HepG2 (cell line): ENCODE results near the gene DPT. TPM values are rescaled to one million over a fixed set of nuclear protein-coding genes. Genes with fewer than 3 reads are reported as not detected.

ENCODE experiments used
- ATAC-seq: fragments of 200-7000 bp; cut with Tn5 transposase; 3 replicates; pipeline ENCODE4 v1.9.1; 2020; ENCODE audit warnings: mild to moderate bottlenecking, moderate library complexity
- BruUV-seq: library from RNA; stranded (reverse); fragments of 400-500 nt; replicated peaks from 2 replicates; lab custom pipeline; 2021; lab: Mats Ljungman, UMichigan
- CTCF ChIA-PET: fragments of 300-600 bp; formaldehyde crosslinking; extraction: SDS; loops from one replicate; lab custom pipeline; 2021; ENCODE audit warnings: low total read pairs, inconsistent platforms, low intra/inter-chr PET ratio; lab: Yijun Ruan, JAX
- POLR2A ChIA-PET: fragments of 350-600 bp; sonication (Branson Sonifier 250); formaldehyde crosslinking; loops from one replicate; lab custom pipeline; 2020; ENCODE audit warnings: antibody characterized with exemption, inconsistent platforms; lab: Yijun Ruan, JAX
- DNase-seq: peaks from one replicate; pipeline ENCODE4 v3.0.0-alpha.2; 2015; ENCODE audit warnings: low spot score
- FAIRE-seq: peaks from 3 replicates; lab custom pipeline; 2011; peaks lifted over from hg19 to GRCh38; lab: Jason Lieb, UNC
- H2AFZ ChIP-seq: one replicate; pipeline ENCODE4 v1.6.1; 2011; ENCODE audit warnings: low read length, inconsistent platforms
- H3K27ac ChIP-seq: fragments of 300-600 bp; 3 replicates; pipeline ENCODE4 v1.8.0; 2011; ENCODE audit warnings: mixed run types, mild to moderate bottlenecking, mixed read lengths, low read length, inconsistent platforms; ENCODE audit not compliant: insufficient read depth; ENCODE audit errors: extremely low read length
- H3K27me3 ChIP-seq, 2 experiments: fragments of 200-600 bp in 1 of 2; 2 replicates in 1 of 2; 3 replicates in 1 of 2; pipeline versions ENCODE4 v1.6.0 to v1.8.0; 2011; ENCODE audit warnings: low read length in 2 of 2, mild to moderate bottlenecking in 2 of 2, moderate library complexity in 2 of 2, inconsistent platforms in 1 of 2; ENCODE audit not compliant: insufficient read depth in 2 of 2, control insufficient read depth in 1 of 2
- H3K36me3 ChIP-seq, 2 experiments: fragments of 200-600 bp in 1 of 2; replicated peaks in 1 of 2; 2 replicates in 1 of 2; 3 replicates in 1 of 2; pipeline versions ENCODE4 v1.5.1 to v1.8.0; 2011; ENCODE audit warnings: low read length in 2 of 2, inconsistent platforms in 1 of 2; ENCODE audit not compliant: insufficient read depth in 2 of 2, control insufficient read depth in 1 of 2
- H3K4me1 ChIP-seq: 2 replicates; pipeline ENCODE4 v1.5.1; 2012; ENCODE audit warnings: low read length, inconsistent platforms; ENCODE audit not compliant: insufficient read depth
- H3K4me2 ChIP-seq: 2 replicates; pipeline ENCODE4 v1.6.0; 2011; ENCODE audit warnings: low read depth, low read length, inconsistent platforms
- H3K4me3 ChIP-seq, 3 experiments: fragments of 200-600 bp in 1 of 3; sonication (generic), shearing (Covaris generic) in 1 of 3; replicated peaks in 1 of 3; 2 replicates each; pipeline ENCODE4 v1.5.1; 2011 to 2016; ENCODE audit warnings: low read length in 3 of 3, inconsistent platforms in 2 of 3, low read depth in 2 of 3, mild to moderate bottlenecking in 2 of 3, control low read depth in 1 of 3, mixed read lengths in 1 of 3; ENCODE audit not compliant: insufficient read depth in 1 of 3
- H3K79me2 ChIP-seq: one replicate; pipeline ENCODE4 v1.6.1; 2011; ENCODE audit warnings: low read length, inconsistent platforms; ENCODE audit not compliant: insufficient read depth
- H3K9ac ChIP-seq: 2 replicates; pipeline ENCODE4 v1.6.0; 2011; ENCODE audit warnings: mild to moderate bottlenecking, low read depth, low read length, inconsistent platforms; ENCODE audit not compliant: insufficient read depth
- H3K9me3 ChIP-seq: 2 replicates; pipeline ENCODE4 v1.5.1; 2012; ENCODE audit warnings: mild to moderate bottlenecking, low read length
- H4K20me1 ChIP-seq: 2 replicates; pipeline ENCODE4 v1.6.0; 2011; ENCODE audit warnings: inconsistent platforms, mild to moderate bottlenecking, low read length, moderate library complexity; ENCODE audit not compliant: insufficient read depth
- CREB1 ChIP-seq, 2 experiments: fragments of 450-650 bp in 1 of 2; IDR thresholded peaks; 2 replicates each; pipeline ENCODE4 v1.6.1; 2016 to 2017; ENCODE audit warnings: control low read depth in 1 of 2, mild to moderate bottlenecking in 1 of 2, missing compliant biosample characterization in 1 of 2, missing genetic modification characterization in 1 of 2
- HHEX ChIP-seq: IDR thresholded peaks from 2 replicates; pipeline ENCODE4 v1.6.1; 2016; ENCODE audit warnings: control low read depth
- KAT2B ChIP-seq: fragments of 150-350 bp; IDR thresholded peaks from 2 replicates; pipeline ENCODE4 v1.6.1; 2014; ENCODE audit warnings: low read depth, low read length, borderline replicate concordance
- SIN3B ChIP-seq: fragments of 150-350 bp; IDR thresholded peaks from 2 replicates; pipeline ENCODE4 v1.6.1; 2014; ENCODE audit warnings: low read length
- SP4 ChIP-seq: sonication (generic); formaldehyde crosslinking; IDR thresholded peaks from 2 replicates; pipeline ENCODE4 v1.8.1; 2023; ENCODE audit warnings: mild to moderate bottlenecking, missing genetic modification reagents
- SRF ChIP-seq: IDR thresholded peaks from 2 replicates; pipeline ENCODE4 v1.6.1; 2011; ENCODE audit warnings: mild to moderate bottlenecking, low read depth, low read length, moderate library complexity
- ZNF253 ChIP-seq: sonication (generic); formaldehyde crosslinking; IDR thresholded peaks from 2 replicates; pipeline ENCODE4 v1.8.0; 2022; ENCODE audit warnings: mild to moderate bottlenecking, missing genetic modification reagents, borderline replicate concordance
- ZNF446 ChIP-seq: sonication (generic); formaldehyde crosslinking; IDR thresholded peaks from 2 replicates; pipeline ENCODE4 v1.5.0; 2020; ENCODE audit warnings: mild to moderate bottlenecking, missing genetic modification reagents
- ZNF839 ChIP-seq: sonication (generic); formaldehyde crosslinking; IDR thresholded peaks from 2 replicates; pipeline ENCODE4 v1.4.0; 2020; ENCODE audit warnings: missing genetic modification reagents, mild to moderate bottlenecking, borderline replicate concordance
- ZNF878 ChIP-seq: sonication (generic); formaldehyde crosslinking; IDR thresholded peaks from 2 replicates; pipeline ENCODE4 v1.8.1; 2023; ENCODE audit warnings: mild to moderate bottlenecking, missing genetic modification reagents, moderate library complexity
- WGBS: methylation state at CpG from one replicate; pipeline ENCODE4 v1.1.6; 2017; ENCODE audit warnings: low lambda C conversion rate; 5-methylcytosine and 5-hydroxymethylcytosine counted together
- in situ Hi-C: cut with HindIII; loops from 2 replicates; pipeline ENCODE4 v1.10.0; 2017; ENCODE audit warnings: low pct_unique_long_range_greater_than_20kb; ENCODE audit not compliant: extremely low pct_ligation_motif_present
- intact Hi-C: fragments of 100-400 bp; cut with micrococcal nuclease; formaldehyde crosslinking; loops from one replicate; pipeline ENCODE4 v1.10.0; 2022; ENCODE audit not compliant: unreplicated experiment
- polyA plus RNA-seq, 8 experiments: library from polyadenylated mRNA; depleted of rRNA in 3 of 8; stranded (reverse) in 7 of 8; unstranded in 1 of 8; fragments of >200 nt; fragmentation: Illumina TruSeq in 4 of 8; extraction: Trizol in 4 of 8; gene quantifications; 2 replicates each; pipeline versions ENCODE4 v1.2.1 to v1.2.3, GENCODE V29; 2011 to 2016; ENCODE audit warnings: low read depth in 4 of 8, missing spikeins in 1 of 8, mixed read lengths in 1 of 8; ENCODE audit not compliant: insufficient read depth in 1 of 8
- total RNA-seq, 5 experiments: library from RNA; depleted of rRNA; stranded (reverse); fragments of >200 nt; fragmentation: Illumina TruSeq; extraction: Trizol; gene quantifications; 2 replicates each; pipeline ENCODE4 v1.2.3, GENCODE V29; 2016; ENCODE audit warnings: low read depth in 1 of 5
- TF ChIP-seq, protein P1 (sequence below): sonication (generic); formaldehyde crosslinking; IDR thresholded peaks from 2 replicates; pipeline ENCODE4 v1.4.0; 2020; ENCODE audit warnings: mild to moderate bottlenecking, missing genetic modification reagents, borderline replicate concordance

DPT gene
- total and polyA plus RNA-seq, 2 of the 13 experiments (the other 11 are each of a cell fraction or from before 2014, with no cell fraction given), result 0.04 TPM; not detected in 1

- H3K4me1 ChIP-seq, result no peaks in the 10 kb centered on the region
- H3K27me3 ChIP-seq, result peaks cover 0 to 4% of the 10 kb centered on the region in 2 experiments; a peak in 1 of 5 replicates
- no peaks in the 10 kb centered on the region for H4K20me1 ChIP-seq
- intact Hi-C loops (no loop called here), in situ Hi-C loops (no loop called here)
- H3K9ac ChIP-seq, result no peak overlapping the region
- DNase-seq (no peak), ATAC-seq (no peak), FAIRE-seq (no peak)
- no peaks in the 10 kb centered on the region for H3K36me3 ChIP-seq
- 56% methylated on average over 6 of the region's 6 CpGs for WGBS
- TF ChIP-seq CREB1 (IDR thresholded peaks at IDR 0.05), result no peak
- TF ChIP-seq CREB1 (CRISPR knock-in tag; IDR thresholded peaks at IDR 0.05), result no peak
- no TSS peak for BruUV-seq
- no peaks in the 10 kb centered on the region for H3K79me2 ChIP-seq
- no peak overlapping the region for H3K4me2 ChIP-seq
- POLR2A ChIA-PET, result no interaction called here
- H3K9me3 ChIP-seq, result no peaks in the 10 kb centered on the region
- CTCF ChIA-PET, result no interaction called here
- H2AFZ ChIP-seq, result no peak overlapping the region
- no peak overlapping the region for H3K27ac ChIP-seq
- H3K4me3 ChIP-seq, result no peak overlapping the region
These were observed 52.8 kb downstream of the DPT start for GRCh38 chr1:168676029-168676812.

DNA sequence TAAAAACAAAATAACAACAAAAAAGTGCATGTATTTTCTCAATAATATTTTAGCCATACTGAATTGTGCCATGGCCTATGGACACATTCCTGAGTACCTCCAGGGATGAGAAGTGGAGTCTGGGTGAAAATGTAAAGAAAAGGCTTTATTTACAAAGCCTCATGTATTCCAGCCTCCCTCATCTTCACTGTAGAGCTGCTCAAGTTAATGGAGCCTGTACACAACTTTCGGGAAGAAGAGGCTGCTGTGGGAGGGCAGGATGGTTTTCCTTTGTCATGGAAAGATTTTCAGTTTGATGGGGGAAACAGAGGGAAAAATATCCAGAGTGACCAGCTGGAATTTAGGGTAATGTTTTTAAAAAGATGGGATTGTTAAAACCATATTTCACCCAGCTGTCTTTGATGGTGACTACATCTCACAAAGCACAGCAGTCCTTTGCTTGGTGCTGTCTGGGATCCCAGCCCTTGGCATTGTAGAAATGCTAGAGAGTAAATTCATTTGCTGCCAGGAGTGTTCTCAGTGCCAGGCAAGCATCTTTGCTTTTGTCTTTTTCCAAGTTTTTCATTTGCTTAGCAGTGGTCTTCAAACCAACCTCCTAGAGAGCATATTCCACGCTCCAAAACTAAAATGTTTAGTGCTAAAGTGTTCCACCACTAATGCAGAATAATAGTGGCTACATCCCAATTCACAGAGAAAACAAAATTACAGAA, 54.9 kb downstream of the DPT start:
- Histone ChIP-seq H3K27ac (no peak overlapping the region), H3K4me3 (no peak overlapping the region), H3K9me3 (no peaks in the 10 kb centered on the region), H3K36me3 (no peaks in the 10 kb centered on the region), H2AFZ (no peak overlapping the region), H3K9ac (no peak overlapping the region), H3K4me2 (no peak overlapping the region), H3K79me2 (no peaks in the 10 kb centered on the region), H3K27me3 (peaks cover 0 to 4% of the 10 kb centered on the region in 2 experiments; a peak in 1 of 5 replicates), H3K4me1 (no peaks in the 10 kb centered on the region), H4K20me1 (no peaks in the 10 kb centered on the region)
- intact Hi-C loops, result no loop called here
- DNase-seq (no peak), ATAC-seq (no peak), FAIRE-seq (no peak)
- 32% methylated on average over 2 of the region's 2 CpGs for WGBS
- in situ Hi-C loops, result no loop called here
- ChIA-PET POLR2A (interaction anchor here (1.5 kb wide), 1 partner anchor 16 kb away, joined by 3 read pairs; no protein-coding TSS in a partner anchor), CTCF (no interaction called here)
- no TSS peak for BruUV-seq
- TF ChIP-seq CREB1 (IDR thresholded peaks at IDR 0.05) (no peak), CREB1 (CRISPR knock-in tag; IDR thresholded peaks at IDR 0.05) (no peak), ZNF878 (CRISPR knock-in tag) (no peak), SP4 (no peak), KAT2B (no peak), SRF (no peak), SIN3B (no peak), ZNF839 (no peak), ZNF446 (CRISPR knock-in tag) (no peak), HHEX (no peak), ZNF253 (CRISPR knock-in tag) (no peak)
- TF ChIP-seq, protein P1, sequence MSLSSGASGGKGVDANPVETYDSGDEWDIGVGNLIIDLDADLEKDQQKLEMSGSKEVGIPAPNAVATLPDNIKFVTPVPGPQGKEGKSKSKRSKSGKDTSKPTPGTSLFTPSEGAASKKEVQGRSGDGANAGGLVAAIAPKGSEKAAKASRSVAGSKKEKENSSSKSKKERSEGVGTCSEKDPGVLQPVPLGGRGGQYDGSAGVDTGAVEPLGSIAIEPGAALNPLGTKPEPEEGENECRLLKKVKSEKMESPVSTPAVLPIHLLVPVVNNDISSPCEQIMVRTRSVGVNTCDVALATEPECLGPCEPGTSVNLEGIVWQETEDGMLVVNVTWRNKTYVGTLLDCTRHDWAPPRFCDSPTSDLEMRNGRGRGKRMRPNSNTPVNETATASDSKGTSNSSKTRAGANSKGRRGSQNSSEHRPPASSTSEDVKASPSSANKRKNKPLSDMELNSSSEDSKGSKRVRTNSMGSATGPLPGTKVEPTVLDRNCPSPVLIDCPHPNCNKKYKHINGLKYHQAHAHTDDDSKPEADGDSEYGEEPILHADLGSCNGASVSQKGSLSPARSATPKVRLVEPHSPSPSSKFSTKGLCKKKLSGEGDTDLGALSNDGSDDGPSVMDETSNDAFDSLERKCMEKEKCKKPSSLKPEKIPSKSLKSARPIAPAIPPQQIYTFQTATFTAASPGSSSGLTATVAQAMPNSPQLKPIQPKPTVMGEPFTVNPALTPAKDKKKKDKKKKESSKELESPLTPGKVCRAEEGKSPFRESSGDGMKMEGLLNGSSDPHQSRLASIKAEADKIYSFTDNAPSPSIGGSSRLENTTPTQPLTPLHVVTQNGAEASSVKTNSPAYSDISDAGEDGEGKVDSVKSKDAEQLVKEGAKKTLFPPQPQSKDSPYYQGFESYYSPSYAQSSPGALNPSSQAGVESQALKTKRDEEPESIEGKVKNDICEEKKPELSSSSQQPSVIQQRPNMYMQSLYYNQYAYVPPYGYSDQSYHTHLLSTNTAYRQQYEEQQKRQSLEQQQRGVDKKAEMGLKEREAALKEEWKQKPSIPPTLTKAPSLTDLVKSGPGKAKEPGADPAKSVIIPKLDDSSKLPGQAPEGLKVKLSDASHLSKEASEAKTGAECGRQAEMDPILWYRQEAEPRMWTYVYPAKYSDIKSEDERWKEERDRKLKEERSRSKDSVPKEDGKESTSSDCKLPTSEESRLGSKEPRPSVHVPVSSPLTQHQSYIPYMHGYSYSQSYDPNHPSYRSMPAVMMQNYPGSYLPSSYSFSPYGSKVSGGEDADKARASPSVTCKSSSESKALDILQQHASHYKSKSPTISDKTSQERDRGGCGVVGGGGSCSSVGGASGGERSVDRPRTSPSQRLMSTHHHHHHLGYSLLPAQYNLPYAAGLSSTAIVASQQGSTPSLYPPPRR, result no peak
